ENCODE results near the gene THSD7B.
"Not testable (repeated sequence)": the region's sequence is repeated elsewhere in the genome, so short reads cannot be mapped to it uniquely, and the experiment has no call there.

Gene THSD7B

DNA sequence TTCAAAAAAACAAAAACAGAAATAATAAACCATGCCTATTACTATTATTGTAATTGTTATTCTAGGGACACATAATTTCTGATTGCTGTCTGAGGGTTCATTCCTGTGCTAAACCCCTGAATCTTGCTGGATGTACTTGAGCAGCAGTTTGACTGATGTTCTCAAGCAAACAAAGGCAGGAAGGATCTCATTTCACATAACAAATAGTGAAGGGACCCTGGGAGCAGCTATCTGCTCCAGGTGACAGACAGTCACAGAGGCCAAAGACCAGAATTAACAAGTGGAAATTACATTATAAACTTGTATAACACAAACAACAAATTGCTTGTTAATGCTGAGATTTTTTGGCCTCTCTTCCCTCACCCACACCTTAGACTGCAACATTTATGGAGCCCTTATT, 284.2 kb downstream of the THSD7B start:
- DNase-seq (ENCODE audit: low spot score): no peak

GRCh38 chr2:137050949-137051348, 285.6 kb downstream of the THSD7B start:
- no peak for DNase-seq (ENCODE audit: low spot score)

DNA sequence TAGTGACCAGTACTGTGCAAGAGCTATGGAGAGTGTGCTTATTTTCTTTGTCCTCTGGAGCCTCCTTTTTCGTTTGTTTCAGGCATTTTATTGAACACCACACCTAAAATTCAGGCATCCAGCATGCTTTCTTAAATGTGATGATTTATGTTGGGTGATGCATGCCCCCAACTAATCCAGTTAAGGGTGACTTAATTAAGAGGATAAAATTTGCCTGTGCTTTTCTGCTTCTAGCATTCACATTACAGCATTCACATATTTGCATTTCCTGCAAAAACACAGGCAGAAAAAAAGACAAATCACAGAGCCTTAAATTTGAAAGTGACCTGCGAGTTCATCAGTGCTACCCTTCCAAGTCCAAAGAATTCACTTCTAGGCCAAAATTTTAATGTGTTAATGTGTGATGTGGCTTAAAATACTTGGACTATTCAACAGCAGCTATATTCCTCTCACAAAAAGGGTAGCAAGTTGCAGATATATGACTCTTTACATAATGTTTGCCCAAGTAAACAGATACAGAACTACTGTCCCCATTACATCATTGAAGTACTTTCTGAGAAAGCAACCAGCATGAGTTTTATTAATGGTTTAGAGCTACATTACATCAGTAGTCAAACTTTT, 286.5 kb downstream of the THSD7B start:
- no peak for DNase-seq (ENCODE audit: low spot score)

- no peak for DNase-seq (ENCODE audit: low spot score)
These were observed 291.4 kb downstream of the THSD7B start for GRCh38 chr2:137056704-137057103.

GRCh38 chr2:137076111-137076765, 310.9 kb downstream of the THSD7B start:
- not testable (repeated sequence) for DNase-seq (ENCODE audit: low spot score)

GRCh38 chr2:137091704-137092103, 326.4 kb downstream of the THSD7B start:
- DNase-seq (ENCODE audit: low spot score): no peak

- no peak for DNase-seq (ENCODE audit: low spot score)
These were observed 327.8 kb downstream of the THSD7B start for GRCh38 chr2:137093116-137093515.

DNA sequence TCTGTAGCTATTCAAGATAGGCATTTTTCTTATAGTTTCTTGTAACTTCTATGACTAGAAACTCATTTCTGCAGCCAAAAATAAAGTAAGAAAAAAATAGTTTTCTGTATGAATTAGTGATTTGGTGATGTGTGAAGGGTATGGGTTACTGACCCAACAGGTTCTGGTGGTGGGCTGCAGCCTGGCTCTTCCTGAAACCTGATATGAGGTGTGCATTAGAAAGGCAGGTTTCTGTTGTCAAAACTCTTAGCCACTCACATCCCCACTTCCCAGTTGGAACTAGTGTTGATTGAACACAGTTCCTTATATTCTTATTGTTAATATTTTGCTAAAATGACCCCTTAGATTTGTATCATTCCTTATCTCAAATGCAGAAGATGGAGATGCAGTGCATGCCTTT, 330.8 kb downstream of the THSD7B start:
- DNase-seq (ENCODE audit: low spot score): no peak

DNA sequence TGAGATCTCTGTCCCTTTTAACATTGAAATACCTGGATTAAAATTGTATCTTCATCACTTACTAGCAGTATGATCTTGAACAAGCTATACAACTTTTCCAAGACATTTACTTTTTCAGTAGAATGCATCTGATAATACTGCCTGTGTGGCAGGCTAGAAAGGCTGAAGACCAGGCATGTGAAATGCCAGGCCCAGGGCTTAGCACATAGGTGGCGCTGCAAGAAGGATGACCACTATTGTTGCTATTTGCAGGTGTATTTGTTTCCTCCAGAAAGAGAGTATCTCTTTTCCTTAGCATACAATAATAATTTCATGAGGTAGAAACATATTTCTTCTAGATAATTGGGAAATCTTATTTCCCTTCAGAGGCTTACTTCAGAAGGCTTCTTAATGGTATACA, 331.3 kb downstream of the THSD7B start:
- no peak for DNase-seq (ENCODE audit: low spot score)

GRCh38 chr2:137101814-137102213, 336.5 kb downstream of the THSD7B start:
- not testable (repeated sequence) for DNase-seq (ENCODE audit: low spot score)

DNA sequence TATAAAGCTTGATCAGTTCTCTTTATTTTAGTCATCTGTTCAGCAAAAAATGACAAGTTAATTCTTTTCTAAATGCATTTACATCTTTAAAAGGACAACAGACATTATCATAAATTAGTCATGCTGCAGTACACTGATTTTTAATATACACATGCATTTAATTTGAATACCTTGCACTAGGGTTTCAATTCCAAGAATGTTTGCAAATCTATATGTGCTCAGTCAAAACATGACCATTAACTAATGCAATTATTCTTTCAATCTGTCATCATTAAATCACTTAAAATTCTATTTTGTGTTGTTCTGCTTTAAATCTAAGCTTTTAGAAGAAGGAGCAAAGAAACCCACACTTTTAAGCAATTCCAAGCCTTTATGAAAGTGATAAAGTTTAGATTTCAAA, 342.6 kb downstream of the THSD7B start:
- no peak for DNase-seq (ENCODE audit: low spot score)

DNA sequence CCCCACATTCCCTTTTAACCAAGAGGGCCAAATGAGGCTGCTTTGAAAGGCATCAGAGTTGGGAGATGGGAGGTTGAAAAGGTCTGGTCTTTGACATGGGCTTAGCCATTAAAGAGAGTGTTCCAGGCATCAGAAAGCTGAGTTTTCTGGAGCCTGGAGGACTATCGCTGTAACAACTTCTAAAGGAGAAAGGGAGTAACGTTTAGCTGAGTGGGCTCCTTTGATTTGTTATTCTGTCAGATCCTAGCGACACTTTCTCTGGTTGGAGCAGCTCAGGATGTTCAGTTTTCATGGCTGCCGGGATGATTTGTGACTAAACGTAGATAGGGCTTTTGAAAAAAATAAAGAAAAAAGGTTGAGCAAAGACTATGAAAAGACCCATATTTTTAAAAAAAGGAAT, 346.6 kb downstream of the THSD7B start:
- DNase-seq (ENCODE audit: low spot score): no peak

GRCh38 chr2:137115081-137115794, 349.9 kb downstream of the THSD7B start:
- no peak for DNase-seq (ENCODE audit: low spot score)

DNA sequence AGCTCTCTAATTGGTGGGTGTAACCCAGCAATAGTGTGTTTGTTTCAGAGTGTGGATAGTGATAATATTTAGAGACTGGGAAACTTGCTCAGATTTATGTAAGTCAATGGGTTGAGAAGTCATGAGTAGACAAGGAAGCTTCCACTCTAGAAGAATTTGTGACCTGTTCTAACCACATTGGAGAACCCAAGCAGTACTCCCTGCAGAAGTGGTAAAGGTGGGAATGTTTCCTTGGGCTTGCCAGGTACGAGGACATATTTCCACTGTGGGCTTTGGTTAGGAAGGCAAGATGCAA, 350.4 kb downstream of the THSD7B start:
- no peak for DNase-seq (ENCODE audit: low spot score)

DNA sequence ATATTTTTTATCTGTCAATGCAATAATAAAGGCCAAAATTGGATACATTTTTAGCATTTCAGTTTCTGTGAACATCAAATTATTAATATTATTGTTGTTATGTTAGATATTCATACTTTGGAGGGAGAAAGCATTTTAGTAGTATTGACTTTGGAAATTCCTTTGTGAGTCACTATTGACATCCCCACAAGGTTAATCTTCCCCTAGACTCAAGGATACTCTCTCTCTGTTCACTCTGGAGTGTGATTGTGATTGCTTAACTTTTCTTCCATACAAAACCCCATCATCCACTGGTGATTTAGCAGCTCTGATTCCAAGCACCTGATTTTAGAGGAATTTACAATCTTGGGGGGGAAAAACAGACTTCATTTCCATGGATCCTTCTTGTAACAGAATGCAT, 352.0 kb downstream of the THSD7B start:
- DNase-seq (ENCODE audit: low spot score): no peak

DNA sequence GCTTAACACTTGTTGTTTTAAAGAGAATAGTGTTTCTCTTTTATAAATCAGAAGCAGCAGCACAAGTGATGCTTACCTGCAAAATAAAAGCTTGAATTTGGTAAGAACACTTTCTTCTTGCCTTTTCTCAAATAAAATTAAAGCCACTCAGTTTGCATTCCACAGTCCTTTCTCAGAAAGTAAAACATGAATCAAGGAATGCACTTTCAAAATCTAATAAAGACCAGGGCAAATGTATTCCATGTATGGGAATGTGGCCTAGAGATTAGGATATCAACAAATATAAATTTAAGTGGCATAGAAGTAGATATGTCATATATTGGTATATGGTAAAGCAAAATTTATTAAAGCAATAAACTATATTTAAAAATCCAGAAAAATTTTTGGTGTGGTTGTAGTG, 352.8 kb downstream of the THSD7B start:
- DNase-seq (ENCODE audit: low spot score): no peak

DNA sequence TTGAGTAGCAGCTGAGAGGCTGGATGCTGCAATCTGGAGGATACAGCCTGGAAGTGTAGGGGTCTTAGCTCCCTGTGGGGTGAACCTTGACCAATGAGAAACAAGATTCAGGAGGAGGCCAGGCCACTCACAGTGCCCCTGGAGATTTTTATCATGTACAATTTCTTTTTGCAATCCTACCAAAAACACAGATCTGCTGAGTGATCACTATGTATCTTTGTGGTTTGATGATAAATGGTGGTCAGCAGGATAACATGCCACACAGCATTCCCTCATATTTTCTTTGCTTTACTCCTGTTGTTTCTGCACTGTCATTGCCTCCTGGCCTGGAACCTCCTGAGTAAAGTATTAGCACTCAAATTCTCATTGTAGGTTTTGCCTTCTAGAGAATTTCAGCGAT, 357.9 kb downstream of the THSD7B start:
- no peak for DNase-seq (ENCODE audit: low spot score)

DNA sequence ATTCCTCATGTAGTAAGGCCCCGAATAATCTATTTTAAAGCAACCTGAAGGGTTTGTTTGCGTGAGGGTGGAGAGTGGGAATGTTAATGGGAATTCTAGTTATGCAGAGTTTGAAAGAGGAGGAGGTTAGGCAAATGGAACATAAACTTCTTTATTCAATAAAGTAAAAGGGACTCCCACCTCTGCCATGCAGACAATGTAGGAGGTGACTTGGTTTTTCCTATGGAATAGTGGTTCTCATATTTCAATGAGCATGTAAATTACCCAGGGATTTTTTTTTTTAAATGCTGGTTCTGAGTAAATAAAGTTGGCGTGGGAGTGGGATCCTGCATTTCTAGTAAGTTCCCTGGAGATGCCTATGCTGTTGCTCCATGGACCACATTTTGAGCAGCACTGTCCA, 367.9 kb downstream of the THSD7B start:
- DNase-seq (ENCODE audit: low spot score): no peak

DNA sequence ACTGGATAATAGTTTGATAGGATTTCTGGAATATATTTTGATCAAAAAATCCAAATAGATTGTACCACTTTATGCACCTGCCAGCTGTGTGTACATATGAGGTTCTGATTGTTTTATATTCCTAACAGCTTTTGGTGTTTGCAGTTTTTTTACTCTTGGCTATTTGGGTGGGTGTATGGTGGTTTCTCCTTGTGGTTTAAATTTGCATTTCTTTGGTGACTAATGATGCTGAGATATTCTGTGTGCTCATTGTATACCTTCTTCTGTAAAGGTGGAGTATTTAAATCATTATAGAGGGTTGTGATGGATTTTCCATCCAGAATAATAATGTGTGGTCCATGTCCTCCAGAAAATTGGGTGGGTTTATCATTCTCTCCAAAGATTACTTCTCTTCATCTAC, 372.9 kb downstream of the THSD7B start:
- no peak for DNase-seq (ENCODE audit: low spot score)

- no peak for DNase-seq (ENCODE audit: low spot score)
These were observed 386.4 kb downstream of the THSD7B start for GRCh38 chr2:137151731-137152130.

DNA sequence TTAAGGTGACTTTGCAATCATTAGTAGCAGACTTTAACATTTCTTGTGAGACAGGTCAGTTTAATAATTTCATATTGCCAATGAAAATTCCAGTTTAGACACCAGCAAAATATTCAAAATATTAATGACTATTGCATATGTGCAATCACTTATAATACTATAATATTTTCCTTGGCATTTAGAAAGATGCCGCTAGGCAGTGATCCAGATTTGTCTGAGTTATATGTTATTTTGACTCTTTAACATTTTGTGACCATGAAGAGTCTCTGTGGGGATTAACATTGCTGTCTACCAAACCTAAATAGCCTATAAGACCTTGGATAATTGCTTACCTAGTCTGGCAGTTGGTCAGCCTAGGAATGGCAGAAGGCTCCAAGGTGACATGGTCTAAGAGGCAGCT, 389.6 kb downstream of the THSD7B start:
- DNase-seq (ENCODE audit: low spot score): no peak

DNA sequence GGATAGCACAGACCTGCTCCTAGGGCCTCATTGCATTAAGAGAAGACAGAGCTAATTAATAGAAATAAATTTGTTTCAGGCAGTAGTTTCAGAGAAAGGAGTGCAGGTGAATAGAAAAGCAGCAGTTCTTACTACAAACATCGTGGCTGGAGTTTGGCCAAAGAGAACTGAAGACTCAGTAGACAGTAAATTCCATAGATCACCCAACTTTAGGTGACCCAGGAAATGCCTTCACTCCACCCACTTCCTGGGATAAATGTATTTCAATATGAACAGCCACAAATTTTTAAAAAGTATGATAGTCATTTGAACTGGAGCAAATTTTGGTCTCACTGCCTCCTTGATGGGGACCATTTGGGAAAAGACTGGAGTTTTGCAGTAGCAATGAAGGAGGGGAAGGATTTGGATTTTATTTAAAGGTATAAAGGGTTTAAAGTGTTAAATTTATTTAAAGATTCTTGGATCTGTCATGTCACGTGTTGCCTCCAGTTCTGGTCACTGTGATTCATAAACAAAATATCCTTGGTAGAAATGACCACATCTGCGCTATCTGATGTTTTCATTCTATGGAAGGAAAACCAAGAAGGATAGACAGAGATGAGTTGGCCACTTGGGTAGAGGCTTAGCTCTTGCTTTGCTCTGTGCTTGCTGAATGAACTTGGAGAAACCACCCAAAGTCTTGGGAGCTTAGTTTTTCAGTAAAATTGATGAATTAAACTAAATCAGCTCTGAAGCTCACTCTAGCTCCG, 390.2 kb downstream of the THSD7B start:
- no peak for DNase-seq (ENCODE audit: low spot score)

DNA sequence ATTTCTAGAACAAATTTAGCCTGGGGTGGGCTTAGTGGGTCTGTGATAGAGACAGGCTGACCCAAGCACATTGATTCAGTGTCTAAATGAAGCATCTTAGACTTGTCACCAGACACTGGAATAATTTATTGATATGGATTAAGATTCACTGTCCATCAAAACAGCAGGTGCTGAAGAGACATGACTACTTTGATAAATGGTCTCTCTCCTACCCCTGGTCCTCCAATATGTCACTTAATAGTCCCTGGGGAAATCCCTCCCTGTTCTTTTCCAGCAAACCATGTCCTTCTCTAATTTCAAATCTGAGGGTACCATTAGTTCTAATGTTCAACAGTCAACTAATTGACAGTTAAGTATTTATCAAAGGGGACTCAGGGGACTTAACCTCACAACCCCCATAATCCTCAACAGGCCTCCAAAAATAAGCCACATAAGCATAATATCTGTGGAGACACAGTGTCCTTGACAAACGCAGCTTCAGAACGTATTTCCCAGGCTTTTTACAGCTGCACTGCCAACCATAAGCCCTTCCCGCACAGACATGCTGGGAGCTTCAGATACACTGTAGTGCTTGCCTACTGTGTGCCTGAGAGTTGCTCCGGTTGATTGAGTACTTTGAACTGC, 391.0 kb downstream of the THSD7B start:
- DNase-seq (ENCODE audit: low spot score): no peak
